G401 (cell line): ENCODE measurements around the gene THBD. TPM values are rescaled to one million over a fixed set of nuclear protein-coding genes. Genes with fewer than 3 reads are reported as not detected.
A peak's percentile ranks its signal among the peaks of the same experiment; 100 is the strongest.

Experiments used
- DNase-seq: peaks from one replicate; pipeline ENCODE4 v3.0.0-alpha.2; 2015; ENCODE audit warnings: low spot score
- in situ Hi-C: cut with HindIII; loops from 2 replicates; pipeline ENCODE4 v1.10.0; 2016; ENCODE audit warnings: low sequenced_read_pairs, mixed read lengths
- total RNA-seq: library from RNA; depleted of rRNA; stranded (reverse); fragments of >200 nt; shearing (Covaris generic); gene quantifications from 2 replicates; pipeline ENCODE4 v1.2.3, GENCODE V29; 2014

Gene THBD
- total RNA-seq, 1 experiment from 2014 or later: not detected

DNA sequence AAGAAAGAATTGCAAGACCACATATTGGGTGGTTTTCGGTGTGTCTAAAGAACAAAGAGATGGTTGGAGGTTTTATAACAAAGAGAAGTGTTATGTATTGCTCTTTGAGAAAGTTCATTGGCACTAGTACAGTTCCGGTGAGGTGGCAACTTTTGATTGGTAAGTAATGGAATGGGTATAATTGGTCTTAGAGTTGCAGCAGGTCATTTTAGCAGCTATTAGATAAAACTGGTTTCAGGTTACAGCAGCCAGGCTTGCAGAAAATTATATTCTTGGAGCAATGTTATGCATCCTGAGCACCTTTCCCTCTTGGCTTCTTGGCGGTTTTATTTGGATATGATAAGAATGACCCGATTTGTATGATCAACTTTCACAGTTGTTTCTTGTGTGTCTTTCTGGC, 26.6 kb downstream of the THBD start:
- in situ Hi-C loops: no loop called here

DNA sequence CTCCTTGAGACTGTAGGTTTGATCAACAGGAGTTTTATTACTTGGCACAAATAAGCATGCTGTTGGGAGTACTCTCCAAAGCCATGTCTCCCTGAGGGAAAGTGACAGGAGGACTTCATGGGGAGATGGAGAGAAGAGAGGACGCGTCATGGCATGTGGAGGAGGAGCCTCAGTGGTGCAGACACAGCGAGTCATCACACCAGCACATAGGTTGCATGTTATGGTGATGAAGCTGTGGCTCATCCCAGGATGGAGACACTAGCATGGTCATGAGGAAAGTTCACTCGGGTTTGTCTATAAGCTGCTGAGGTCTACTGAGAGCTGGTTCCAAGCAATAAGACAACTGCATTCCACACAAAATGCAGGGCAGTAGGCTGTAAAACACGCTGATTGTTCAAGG, 27.5 kb downstream of the THBD start:
- in situ Hi-C loops: no loop called here
- DNase-seq: no peak

More for the DNA sequence above, 26.6 kb downstream of the THBD start:
- DNase-seq: no peak

DNA sequence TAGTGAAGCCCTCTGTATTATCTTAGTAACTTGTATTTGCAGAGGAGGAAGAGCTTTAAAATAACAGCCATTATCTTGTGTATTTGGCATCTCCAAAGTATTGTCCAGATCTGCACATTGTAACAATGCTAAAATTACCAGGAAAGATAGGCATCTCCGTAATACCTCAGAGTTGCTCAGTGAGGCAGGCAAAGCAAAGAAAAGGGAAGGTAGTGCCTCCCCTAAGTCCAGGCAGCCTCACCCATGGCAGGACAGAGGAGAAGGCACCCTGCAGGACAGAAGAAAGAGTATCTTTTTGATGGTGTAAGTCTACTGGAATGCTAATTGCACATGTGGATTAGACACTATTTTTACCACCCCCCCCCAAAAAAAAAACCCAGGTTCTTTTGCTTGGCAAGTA, 27.9 kb downstream of the THBD start:
- no peak for DNase-seq
- in situ Hi-C loops: no loop called here

DNA sequence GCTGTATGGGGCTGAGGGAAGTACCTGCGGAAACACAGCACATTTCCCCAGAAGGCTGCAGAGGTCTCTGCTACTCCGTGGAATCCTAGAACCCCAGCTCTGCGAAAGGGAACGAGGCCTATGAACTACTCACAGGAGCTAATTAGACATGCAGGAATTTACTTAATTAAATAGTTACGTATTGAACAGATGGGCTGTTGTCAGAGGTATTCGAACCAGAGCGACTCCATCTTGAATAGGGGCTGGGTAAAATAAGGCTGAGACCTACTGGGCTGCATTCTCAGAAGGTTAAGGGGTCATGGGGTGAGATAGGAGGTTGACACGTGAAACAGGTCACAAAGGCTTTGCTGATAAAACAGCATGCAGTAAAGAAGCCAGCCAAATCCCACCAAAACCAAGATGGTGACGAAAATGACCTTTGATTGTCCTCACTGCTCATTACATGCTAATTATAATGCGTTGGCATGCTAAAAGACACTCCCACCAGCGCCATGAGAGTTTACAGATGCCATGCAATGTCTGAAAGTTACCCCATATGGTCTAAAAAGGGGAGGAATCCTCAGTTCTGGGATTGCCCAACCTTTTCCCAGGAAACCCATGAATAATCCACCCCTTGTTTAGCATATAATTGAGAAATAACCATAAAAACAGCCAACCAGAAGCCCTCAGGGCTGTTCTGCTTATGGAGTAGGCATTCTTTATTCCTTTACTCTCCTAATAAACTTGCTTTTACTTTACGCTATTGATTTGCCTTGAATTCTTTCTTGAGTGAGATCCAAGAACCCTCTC, 29.0 kb downstream of the THBD start:
- in situ Hi-C loops: no loop called here
- no peak for DNase-seq

DNA sequence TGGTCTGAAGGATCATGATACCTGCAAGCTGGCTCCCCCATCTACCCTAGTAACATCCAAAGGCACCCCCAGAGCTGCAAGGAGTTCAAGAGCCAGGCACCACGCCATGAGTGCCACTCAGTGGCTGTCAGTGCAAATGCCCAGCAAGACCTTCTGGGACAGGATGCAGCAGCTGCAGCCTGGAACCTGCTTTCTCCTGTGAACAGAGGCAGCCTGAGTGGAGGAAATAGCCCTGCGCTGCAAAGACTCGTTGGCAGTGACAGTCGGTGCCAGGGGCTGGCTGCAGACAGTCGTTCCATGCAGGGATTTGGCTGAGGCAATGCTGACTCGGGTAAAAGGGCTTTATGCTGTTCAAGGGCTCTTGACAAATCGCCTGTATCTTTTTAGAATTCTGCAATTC, 30.1 kb downstream of the THBD start:
- in situ Hi-C loops: no loop called here
- peak; percentile 70 for DNase-seq

DNA sequence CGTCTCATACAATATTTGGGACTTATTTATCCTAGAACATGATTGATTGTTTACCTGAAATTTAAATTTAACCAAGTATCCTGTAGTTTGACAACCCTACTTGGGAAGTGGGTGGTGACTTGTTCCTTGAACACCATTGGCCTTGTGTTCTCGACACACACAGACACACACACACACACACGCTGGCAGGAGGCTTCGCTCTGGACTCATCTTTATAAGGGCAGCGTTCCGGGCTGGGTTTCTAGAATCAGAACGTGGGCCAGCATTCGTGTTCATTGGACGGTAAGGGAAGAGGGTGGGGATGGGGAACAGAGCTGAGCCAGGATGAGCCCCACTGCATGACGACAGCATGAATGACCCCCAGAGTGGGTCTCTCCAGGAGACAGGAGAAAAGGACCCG, 30.5 kb downstream of the THBD start:
- DNase-seq: no peak
- in situ Hi-C loops: no loop called here

DNA sequence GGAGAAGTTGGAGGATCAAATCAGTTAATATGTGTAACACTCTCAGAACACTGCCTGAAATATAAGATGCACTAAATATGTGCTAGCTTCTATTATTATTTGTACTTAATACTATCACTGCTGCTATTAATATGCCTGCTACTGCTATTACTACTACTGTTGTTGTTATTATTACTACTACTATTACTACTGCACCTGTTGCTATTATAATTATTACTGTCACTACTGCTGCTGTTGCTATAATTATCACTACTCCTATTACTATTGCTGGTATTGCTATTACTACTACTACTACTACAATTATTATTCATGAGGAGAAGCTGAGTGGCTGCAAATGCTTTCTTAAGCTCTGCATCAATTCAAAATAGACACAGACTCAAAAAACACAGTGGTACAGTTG, 31.0 kb downstream of the THBD start:
- DNase-seq: no peak

DNA sequence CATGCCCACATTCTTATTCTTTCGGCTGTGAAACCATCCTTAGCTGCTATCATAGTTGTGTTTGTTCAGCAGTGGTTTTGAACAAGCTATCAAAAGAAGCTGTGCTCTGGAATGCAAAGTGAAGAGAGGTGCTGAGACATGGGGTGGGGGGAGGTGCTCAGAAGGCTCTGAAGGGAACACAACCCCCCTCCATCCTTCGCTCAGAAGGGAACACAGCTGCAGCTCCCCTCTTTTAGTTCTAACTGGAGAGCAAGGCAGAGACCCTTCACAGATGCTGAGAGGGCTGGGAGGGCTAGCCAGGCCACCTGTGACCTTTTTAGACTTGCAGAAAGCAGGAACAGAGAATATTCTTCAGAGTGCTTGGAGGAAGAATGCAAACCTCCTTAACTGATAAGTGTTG, 32.0 kb downstream of the THBD start:
- DNase-seq: no peak
- in situ Hi-C loops: no loop called here

More for the DNA sequence above, 31.0 kb downstream of the THBD start:
- in situ Hi-C loops: no loop called here

DNA sequence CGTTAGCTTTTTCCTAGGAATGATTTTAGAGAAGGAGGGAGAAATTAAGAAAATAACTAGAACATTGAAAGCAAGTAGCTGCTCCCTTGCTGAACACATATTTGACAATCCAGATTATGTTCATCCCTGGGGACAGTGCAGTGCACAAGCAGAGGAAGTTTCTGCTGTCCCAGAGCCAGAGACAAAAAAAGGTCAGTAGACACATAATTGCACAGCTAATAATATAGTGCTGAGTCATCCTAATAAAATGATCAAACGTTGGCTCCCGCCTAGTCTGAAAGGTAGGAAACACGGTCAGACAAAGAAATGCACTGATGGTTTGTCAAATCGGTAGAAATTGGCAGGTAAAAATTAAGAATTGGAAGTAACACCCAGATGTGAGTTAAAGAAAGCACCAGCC, 36.0 kb downstream of the THBD start:
- no peak for DNase-seq
- in situ Hi-C loops: no loop called here

DNA sequence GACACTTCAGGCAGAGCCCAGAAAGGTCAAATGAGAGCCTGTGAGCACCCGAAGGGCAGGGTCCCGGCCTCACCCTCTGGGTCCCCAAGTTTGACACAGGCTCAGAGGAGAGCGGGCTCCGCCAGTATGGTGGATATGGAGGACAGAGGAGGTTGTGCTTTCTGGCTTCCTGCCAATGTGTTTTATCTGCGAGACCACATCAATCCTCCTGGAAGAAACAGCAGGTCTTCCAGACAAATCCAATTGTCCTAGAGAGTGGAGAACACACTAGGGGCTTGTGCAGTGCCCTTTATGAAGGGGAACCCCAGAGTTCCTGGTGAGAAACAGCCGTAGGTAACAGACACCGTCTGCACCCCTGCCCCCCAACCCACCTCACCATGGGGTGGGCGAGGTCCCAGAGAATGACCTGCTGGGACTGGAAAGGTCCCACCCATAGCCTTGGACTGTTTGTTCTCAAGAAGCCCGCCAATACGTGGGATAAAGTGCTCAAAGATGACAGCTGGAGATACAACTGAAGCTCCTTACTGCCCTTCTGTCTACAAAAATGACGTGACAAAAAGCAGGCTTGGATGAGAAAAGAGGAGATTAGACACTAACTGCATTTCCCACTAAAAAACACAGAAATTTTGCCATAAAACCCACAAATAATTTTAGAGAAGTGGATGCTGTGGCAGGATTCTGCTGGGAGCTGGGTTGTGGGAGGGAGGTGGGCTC, 38.3 kb downstream of the THBD start:
- in situ Hi-C loops: no loop called here
- no peak for DNase-seq

DNA sequence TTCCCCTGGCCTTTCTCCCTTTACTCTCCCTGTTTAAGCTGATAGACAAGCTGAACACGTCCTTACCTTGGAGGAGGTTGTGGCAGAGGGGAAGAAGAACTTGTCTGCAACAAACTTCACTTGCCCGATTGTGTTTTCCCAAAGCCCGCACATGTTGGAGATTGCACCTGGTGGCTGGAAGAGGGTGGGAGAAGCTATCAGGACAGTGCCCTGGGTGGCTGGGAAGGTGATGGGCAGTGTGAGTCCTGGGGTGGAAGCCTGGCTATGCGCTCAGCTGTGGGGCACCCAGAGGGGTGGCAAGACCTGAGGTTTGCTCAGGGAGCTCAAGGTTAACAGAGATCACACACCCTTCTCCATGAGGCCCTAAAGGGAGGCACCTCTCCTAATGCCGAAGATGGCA, 39.4 kb downstream of the THBD start:
- in situ Hi-C loops: no loop called here
- DNase-seq: no peak

DNA sequence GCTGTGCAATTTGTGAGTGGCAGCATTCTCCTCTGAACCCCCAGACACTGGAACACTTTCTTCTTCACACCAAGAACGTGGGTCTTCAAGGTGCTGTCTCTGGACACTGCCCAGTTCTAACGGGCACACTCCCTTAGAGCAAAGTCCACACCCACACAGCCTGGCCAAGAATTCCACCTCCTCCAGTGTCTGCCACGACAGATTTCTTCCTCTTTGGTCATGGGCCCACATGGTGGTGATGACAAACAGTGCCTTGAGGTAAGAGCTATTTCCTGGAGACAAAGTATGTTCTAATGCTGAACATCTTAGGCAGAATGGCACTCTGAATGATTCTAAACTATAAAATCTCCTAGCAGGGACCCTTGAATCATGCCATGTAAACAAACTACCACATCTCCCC, 39.8 kb downstream of the THBD start:
- no peak for DNase-seq
- in situ Hi-C loops: no loop called here

DNA sequence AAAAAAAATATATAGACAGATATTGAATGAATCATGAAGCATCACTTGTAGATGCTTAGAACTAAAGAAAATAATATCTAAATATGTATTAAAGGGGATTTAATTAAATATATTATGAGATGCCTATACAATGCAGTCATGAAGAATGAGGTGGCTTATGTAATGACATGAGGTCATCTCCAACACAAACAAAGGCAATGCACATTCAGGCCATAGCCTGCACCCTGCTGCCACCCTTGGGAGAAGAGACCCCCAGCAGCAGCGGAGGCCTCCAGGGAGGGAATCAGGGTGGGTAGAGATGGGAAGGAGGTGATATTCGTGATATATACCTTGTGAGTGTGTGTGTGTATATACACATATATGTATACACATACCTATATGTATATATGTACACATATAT, 40.8 kb downstream of the THBD start:
- in situ Hi-C loops: no loop called here

DNA sequence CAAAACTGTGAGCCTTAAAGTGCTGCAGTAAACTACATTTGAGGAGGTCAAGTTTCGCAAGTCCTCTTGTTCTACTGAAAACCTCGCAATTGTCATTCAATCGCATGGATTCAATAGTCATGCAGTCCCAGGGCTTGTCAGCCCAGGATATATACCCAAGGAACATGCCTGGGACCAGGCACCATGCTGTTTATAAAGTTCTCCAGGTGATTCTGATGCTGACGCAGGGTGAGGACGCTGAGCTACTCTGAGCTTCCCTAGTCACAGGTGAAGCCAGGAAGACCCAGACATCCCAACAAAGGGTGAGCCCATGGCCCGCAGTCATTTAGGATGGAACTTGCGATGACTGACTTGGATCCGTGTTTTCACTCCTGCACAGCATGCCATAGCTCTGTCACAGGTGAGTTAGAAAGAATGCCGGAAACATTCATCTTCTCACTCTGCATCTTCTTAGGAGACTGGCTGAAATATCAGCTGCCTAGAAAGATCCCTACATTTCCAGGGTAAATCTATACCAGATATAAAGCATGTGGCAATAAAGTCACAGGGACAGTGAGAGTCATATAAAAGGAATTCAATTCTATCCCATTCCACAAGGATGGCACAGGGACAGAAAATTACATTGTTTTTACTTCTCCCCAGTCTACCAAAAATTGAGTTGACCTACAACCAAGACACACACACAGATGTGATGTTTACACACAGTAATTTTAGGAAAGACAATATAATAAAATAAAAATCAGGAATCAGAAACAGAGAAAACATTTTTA, 41.4 kb downstream of the THBD start:
- DNase-seq: no peak
- in situ Hi-C loops: no loop called here

More for the DNA sequence above, 40.8 kb downstream of the THBD start:
- DNase-seq: no peak

DNA sequence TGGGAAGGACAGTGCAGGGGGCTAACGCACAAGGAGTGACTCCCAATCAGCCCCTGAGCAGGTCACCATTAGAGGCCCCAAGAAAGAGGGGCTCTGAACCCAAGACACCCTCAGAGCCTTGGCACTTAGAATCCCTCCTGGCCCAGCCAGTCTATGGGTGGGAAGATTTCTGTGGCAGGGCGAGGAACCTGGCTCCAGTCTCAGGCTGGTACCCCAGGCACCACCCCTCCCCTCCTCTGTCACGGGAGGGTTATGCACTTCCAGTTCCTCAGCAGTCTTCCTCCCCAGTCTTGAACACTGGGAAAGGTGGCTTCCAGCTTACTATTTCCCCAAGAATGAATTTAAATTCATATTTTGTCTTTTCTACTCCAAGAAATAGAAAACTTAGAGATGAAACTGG, 42.0 kb downstream of the THBD start:
- in situ Hi-C loops: no loop called here
- no peak for DNase-seq

DNA sequence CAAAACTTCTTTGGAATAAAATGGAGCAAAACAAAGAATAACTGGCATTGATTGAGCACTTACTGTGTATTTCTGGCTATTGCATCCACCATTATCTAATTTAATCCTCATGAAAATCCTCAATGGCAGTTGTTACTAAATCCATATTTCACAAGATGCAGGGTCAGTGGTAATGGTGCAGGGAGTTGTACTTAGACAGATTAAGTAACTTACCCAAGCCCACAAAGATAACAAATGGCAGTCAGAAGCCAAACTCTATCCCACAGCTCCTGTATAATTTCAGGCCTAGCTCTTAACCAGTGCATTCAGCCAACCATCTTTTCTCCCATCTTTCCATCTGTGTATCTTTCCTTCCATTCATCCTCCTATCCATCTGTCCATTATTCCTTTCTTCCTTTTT, 43.7 kb downstream of the THBD start:
- no peak for DNase-seq
- in situ Hi-C loops: no loop called here

DNA sequence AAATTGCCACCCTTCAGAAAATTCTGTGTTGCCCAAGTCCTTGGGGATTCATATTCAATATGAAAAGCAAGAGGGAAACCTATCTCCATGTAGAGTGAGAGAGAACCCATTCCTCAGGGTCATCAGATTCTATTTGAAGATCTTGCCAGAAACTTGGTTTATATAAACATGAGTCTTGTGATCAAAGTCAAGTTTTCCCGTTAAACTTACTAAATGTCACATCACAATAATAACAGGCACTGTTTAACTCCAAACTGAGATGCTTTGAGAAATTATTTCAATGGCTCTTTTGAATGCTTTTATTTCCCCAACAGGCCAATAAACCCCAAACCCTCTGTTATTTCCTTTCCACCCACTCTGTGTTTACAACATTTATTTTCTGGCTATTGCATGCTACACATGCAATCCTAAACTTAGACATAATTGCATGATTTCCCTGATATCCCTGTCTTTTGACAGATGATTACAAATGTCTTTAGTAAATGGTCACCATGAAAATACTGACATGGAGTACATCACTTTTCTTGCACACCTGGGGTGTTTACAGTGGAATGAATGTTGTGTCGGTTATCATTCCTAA, 45.5 kb downstream of the THBD start:
- in situ Hi-C loops: no loop called here
- DNase-seq: no peak

DNA sequence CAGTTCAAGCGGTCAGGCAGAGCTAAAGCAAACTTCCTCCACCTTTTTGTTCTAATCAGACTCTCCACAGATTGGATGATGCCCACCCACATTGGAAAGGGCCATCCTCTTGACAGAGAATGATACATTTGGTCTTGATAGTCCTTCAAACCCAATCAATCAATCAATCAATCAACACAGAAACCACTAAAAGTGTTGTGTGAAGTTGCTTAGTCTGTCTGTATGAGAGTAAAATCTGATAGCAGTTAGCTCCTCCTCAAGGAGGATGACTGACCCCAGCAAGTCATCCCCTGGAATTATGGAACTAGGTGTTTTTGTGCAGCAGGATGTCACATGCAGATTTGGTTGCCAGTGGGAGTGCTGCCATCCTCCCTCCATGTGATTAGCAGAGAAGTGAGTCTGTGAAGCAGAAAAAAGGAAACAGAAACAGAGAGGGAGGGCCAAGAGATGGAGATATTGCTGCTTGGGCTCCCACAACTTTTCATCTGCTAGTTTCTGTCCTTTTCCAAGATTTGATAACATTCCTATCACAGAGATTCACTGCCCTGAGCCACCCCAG, 46.3 kb downstream of the THBD start:
- no peak for DNase-seq
- in situ Hi-C loops: no loop called here

DNA sequence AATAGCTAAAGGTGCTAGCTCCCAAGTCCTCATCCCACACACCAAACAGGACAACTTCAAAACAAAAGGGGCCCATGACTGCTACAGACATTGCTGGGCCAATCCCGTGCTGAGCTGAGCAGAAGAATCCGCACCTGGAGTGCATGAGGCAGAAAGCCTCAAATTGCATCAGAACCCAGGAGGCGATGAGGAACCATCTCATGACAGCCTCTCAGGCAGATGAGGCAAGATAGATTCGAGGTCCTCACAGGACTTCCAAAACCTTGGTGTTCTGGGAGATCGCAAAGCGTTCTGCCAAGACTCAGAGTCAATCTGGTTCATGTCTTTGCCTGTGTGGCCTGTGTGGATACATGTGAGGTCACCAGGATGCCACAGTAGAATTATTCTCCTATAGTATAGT, 47.2 kb downstream of the THBD start:
- no peak for DNase-seq
- in situ Hi-C loops: no loop called here
